AG10803 (cell line): ENCODE results near the gene COL1A1.

Source experiments
- DNase-seq: peaks from one replicate; pipeline ENCODE4 v3.0.0; 2010; ENCODE audit warnings: low read depth
- H3K4me3 ChIP-seq: 2 replicates; pipeline ENCODE4 v1.5.1; 2011; ENCODE audit warnings: mild to moderate bottlenecking, low read length, control low read depth
- TF ChIP-seq, protein P1 (sequence below): conservative IDR thresholded peaks from 2 replicates; pipeline ENCODE4 v1.5.1; 2011; ENCODE audit warnings: mild to moderate bottlenecking, low read length, control low read depth, inconsistent platforms

Gene COL1A1

GRCh38 chr17:50147841-50148225, 53.6 kb downstream of the COL1A1 start:
- DNase-seq = peak; percentile 48
- TF ChIP-seq, protein P1, sequence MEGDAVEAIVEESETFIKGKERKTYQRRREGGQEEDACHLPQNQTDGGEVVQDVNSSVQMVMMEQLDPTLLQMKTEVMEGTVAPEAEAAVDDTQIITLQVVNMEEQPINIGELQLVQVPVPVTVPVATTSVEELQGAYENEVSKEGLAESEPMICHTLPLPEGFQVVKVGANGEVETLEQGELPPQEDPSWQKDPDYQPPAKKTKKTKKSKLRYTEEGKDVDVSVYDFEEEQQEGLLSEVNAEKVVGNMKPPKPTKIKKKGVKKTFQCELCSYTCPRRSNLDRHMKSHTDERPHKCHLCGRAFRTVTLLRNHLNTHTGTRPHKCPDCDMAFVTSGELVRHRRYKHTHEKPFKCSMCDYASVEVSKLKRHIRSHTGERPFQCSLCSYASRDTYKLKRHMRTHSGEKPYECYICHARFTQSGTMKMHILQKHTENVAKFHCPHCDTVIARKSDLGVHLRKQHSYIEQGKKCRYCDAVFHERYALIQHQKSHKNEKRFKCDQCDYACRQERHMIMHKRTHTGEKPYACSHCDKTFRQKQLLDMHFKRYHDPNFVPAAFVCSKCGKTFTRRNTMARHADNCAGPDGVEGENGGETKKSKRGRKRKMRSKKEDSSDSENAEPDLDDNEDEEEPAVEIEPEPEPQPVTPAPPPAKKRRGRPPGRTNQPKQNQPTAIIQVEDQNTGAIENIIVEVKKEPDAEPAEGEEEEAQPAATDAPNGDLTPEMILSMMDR = no peak
- H3K4me3 ChIP-seq = peak overlapping the region; percentile 79

DNA sequence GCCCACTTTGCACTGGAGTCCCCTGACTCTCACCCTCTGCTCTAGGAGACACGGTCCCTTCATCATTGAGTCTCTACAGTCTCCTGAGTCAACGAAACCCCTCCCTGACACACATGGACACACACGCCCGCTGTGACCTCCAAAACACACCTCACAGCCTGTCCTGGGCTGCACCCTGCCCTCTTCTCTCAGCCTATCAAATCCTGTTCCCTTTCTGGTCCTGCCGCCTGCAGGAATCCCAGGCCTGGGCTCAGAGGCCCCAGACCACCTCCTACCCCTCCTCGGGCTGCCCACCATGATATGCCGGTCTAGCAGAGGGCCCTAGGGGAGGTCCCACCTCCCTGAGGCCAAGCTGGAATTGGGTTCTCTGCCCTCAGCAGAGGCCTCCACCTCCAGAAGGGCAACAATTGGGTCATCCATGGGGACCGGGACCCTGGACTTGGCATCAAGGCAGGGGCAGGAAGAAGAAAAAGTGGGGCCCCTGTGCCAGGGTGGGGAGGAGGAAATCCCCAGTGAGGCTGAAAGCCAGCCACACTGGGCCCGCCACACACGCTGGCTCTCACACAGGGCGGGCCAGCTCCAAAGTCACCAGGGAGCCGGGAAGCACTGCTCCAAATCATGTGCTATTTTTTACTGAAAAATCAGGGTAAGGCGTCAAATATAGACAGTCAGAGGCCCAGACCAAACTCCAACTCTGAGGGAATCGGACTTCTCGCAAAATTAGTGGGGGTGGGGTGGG, 54.3 kb downstream of the COL1A1 start:
- DNase-seq = no peak
- peak overlapping the region; percentile 79 for H3K4me3 ChIP-seq
- TF ChIP-seq, protein P1 = no peak

GRCh38 chr17:50146230-50146926, 55.1 kb downstream of the COL1A1 start:
- peak overlapping the region; percentile 79 for H3K4me3 ChIP-seq
- no peak for DNase-seq
- TF ChIP-seq, protein P1 = 0 out of 2 replicates have a peak, but pooled peaks have one; percentile 6

- TF ChIP-seq, protein P1 = no peak
These were observed 55.8 kb downstream of the COL1A1 start for GRCh38 chr17:50145532-50146229.

DNA sequence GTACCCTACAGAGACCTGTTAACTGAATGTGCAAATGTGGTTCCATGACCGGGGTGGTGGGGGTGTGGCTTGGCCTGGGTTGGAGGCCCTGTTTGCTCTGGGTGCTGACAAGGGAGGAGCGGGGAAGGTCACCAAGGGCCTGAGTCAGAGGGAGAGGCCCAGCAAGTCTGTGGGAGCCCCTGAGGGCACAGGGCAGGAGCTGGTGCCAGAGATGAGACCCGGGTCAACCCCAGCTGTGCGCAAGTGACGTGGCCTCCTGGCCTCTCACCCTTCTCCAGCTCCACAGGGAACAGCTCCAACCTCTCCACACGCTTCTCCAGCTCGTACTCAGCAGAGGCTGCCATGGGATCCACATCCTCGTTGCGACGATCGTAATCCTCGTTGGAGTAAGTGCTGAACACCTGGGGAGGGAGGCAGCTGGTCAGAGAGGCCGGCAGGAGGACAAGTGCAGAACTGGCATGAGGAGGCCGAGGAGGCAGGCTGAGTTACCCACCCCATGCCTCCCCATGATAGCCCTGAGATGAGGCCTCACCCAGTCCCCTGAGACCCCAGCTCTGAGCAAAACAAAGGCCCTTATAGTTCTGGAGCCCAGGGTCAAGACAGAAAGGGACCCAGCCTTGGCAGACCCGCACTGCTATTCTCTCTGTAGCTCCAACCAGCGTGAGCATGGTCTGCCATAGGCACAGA, 56.4 kb downstream of the COL1A1 start:
- no peak overlapping the region for H3K4me3 ChIP-seq
- TF ChIP-seq, protein P1 = no peak
- no peak for DNase-seq

More at GRCh38 chr17:50145532-50146229, 55.8 kb downstream of the COL1A1 start:
- H3K4me3 ChIP-seq = no peak overlapping the region; the same call in 1 of the 2 replicates
- DNase-seq = no peak

DNA sequence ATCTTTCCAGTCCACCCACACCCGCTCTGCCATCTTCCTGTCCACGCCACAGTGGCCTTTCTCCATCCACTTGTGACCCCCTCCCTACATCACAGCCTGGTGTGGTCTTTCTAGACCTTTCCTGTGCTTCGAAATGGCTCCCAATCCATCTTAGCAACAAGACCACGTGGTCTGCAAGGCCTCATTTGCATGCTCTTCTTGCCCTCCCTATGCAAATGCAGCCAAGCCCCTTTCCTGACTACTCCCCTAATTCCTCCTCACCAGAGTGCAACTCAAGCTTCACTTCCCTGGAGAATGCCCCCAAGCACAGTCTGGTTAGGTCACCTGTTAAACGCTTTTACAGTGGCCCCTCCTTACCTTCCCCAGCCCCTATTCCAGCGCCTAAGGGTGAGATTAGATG, 57.1 kb downstream of the COL1A1 start:
- DNase-seq = no peak
- TF ChIP-seq, protein P1 = no peak
- no peak overlapping the region for H3K4me3 ChIP-seq
